Right lobe of liver (tissue), 6 donors: ENCODE measurements around the gene KLLN. TPM values are rescaled to one million over a fixed set of nuclear protein-coding genes. Genes with fewer than 3 reads are reported as not detected.
A peak's percentile ranks its signal among the peaks of the same experiment; 100 is the strongest.

Source experiments
- ATAC-seq, 4 donors: fragments of 200-7000 bp; cut with Tn5 transposase; one replicate each; pipeline ENCODE4 v1.9.1; 2020; ENCODE audit warnings: mild to moderate bottlenecking in 4 of 4, moderate library complexity in 4 of 4
- DNase-seq, 3 donors: peaks; one replicate each; pipeline ENCODE4 v3.0.0-alpha.2; 2020
- H3K27ac ChIP-seq, 3 donors: fragments of 200-600 bp; one replicate each; pipeline ENCODE4 v1.8.0; 2022
- H3K27me3 ChIP-seq, 2 donors: fragments of 200-600 bp; one replicate each; pipeline ENCODE4 v1.8.0; 2022
- H3K36me3 ChIP-seq, 4 donors: fragments of 200-600 bp; sonication (generic) in 1 of 4; one replicate each; pipeline versions ENCODE4 v1.5.1 to v1.8.0; 2017 to 2022; ENCODE audit warnings: control low read depth in 1 of 4
- H3K4me1 ChIP-seq, 4 donors: fragments of 200-600 bp; sonication (generic) in 1 of 4; one replicate each; pipeline versions ENCODE4 v1.5.1 to v1.8.0; 2017 to 2022; ENCODE audit warnings: control low read depth in 1 of 4
- H3K4me3 ChIP-seq, 3 donors: fragments of 200-600 bp; one replicate each; pipeline ENCODE4 v1.8.0; 2022
- H3K9me3 ChIP-seq, 4 donors: fragments of 200-600 bp; sonication (generic) in 1 of 4; one replicate each; pipeline versions ENCODE4 v1.5.1 to v1.8.0; 2017 to 2022; ENCODE audit warnings: control low read depth in 1 of 4
- POLR2A ChIP-seq: fragments of 450-650 bp; IDR thresholded peaks from one replicate; pipeline ENCODE4 v1.6.1; 2017; ENCODE audit warnings: antibody characterized with exemption, mild to moderate bottlenecking
- WGBS: methylation state at CpG from one replicate; pipeline ENCODE4 v1.1.6; 2018; ENCODE audit warnings: low coverage, low lambda C conversion rate; ENCODE audit not compliant: insufficient coverage; ENCODE audit errors: missing lambda C conversion rate; 5-methylcytosine and 5-hydroxymethylcytosine counted together
- intact Hi-C, 2 donors: fragments of 100-400 bp; cut with DNase I; formaldehyde crosslinking; loops; one replicate each; pipeline versions ENCODE4 v1.11.2 to v1.14.1; 2022
- total RNA-seq, 6 experiments: library from RNA; depleted of rRNA in 2 of 6; stranded (reverse); fragments of >200 nt in 2 of 6; fragmentation: NEBNext Ultra II Directional in 3 of 6; extraction: Animal tissue kit (Norgen Biotek cat#: 25700) in 3 of 6; gene quantifications; one replicate each; pipeline versions ENCODE4 v1.1.0 to v1.2.4, GENCODE V29; 2016 to 2023
- TF ChIP-seq, protein P1 (sequence below), 4 donors: fragments of 200-600 bp in 3 of 4; fragments of 450-650 bp in 1 of 4; IDR thresholded peaks; one replicate each; pipeline versions ENCODE4 v1.5.1 to v1.8.0; 2016 to 2022; ENCODE audit warnings: antibody characterized with exemption in 4 of 4, mild to moderate bottlenecking in 2 of 4
- donor health status: DM: no; HTN: yes; CAD: no.
- donor health status: DM: no; HTN: no; CAD: no.
- donor health status: DM: no; HTN: no; CAD: no.
- donor health status: DM: no; HTN: yes; CAD: no.
- donor health status: DM: no; HTN: yes; CAD: no.

KLLN gene
- total RNA-seq, 6 experiments from 2014 or later = 0.24 to 0.53 (median 0.34) TPM; not detected in 1

DNA sequence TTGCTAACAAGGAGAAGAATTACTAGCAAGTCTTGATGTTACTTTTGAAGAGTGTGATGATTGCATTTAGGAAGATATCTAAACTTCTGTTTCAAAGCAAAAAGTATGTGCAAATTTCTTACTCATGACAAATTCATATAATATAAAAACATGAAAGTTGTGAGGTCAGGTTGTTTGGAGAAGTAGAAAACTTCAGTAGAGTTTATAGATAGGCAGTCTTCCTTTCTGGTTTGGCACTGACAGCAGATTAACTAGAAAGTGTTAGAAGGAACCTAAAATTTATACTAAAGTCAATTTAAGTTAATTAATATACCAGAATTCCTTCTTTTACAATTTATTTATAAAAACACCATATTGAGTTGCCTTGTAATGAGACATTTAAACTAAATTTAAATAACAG lies 17.0 kb upstream of the KLLN start:
- Histone ChIP-seq H3K9me3 (no peaks in the 10 kb centered on the region), H3K27ac (no peak overlapping the region), H3K36me3 (no peaks in the 10 kb centered on the region), H3K4me1 (peaks cover 0 to 24% (median 11%) of the 10 kb centered on the region in 4 donors), H3K4me3 (no peak overlapping the region), H3K27me3 (no peaks in the 10 kb centered on the region)
- intact Hi-C loops = no loop called here
- no peak for TF ChIP-seq POLR2A
- TF ChIP-seq, protein P1, sequence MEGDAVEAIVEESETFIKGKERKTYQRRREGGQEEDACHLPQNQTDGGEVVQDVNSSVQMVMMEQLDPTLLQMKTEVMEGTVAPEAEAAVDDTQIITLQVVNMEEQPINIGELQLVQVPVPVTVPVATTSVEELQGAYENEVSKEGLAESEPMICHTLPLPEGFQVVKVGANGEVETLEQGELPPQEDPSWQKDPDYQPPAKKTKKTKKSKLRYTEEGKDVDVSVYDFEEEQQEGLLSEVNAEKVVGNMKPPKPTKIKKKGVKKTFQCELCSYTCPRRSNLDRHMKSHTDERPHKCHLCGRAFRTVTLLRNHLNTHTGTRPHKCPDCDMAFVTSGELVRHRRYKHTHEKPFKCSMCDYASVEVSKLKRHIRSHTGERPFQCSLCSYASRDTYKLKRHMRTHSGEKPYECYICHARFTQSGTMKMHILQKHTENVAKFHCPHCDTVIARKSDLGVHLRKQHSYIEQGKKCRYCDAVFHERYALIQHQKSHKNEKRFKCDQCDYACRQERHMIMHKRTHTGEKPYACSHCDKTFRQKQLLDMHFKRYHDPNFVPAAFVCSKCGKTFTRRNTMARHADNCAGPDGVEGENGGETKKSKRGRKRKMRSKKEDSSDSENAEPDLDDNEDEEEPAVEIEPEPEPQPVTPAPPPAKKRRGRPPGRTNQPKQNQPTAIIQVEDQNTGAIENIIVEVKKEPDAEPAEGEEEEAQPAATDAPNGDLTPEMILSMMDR (IDR thresholded peaks at IDR 0.05) = no peak
- DNase-seq (no peak), ATAC-seq (no peak)

DNA sequence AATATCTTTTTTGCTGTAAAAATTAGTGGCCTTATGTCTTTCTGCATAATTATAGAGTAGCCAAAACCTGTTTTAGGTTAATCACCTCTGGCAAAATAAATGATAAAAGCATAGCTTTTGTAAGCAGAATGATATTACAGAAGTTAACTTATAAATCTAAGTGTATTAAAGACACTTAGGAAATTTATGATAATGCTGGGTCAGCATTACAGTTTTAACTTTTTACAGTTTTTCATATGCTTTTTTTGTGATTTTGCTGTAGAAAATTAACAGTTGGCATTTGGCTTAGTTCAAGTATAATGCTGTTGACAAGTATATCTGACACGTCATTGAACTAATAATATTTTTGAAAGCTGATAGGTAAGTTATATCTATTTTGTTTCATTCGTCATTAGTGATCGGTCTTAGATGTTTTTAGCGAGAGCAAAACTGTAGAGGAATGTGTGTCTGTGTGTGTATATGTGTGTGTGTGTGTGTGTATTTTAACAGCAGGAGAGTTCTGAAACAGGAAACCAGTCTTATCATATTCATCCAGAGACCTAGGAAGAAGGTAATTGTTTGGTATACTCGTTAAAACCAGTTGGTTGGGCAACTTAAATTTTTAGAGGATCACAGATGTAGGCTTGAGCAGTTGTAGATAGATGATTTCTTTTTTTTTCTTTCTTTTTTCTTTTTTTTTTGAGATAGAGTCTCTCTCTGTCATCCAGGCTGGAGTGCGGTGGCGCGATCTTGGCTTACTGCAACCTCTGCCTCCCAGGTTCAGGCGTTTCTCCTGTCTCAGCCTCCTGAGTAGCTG lies 15.5 kb upstream of the KLLN start:
- intact Hi-C loops = no loop called here
- 66% methylated on average over 9 of the region's 9 CpGs for WGBS

DNA sequence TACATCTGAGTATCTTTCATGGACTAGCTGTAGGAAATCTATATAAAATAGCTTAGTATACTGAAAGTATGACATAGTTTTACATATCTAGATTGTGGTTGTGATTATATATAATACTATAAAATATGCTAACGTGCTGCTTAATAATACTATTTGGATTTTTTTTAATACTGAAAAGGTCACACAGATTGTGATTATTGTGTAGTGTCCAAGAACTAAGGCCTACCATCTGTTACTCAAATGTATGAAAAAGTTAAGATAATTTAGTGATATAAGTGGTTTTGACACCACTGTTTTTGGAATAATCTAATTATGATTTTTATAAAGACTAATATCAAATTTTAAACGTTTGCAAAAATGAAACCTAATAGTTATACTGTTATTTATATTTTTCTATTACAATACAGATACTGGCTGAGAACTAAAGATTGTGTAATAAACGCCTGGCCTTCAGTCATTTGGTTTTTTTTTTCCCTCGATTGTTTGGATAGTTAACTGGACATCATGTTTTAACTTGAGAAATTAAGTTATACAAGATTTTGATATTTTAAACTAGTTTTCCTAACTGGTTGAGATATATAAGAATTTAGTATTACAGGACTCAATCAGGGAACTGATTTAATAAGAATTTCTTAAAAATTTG lies 12.7 kb upstream of the KLLN start:
- intact Hi-C loops = no loop called here
- TF ChIP-seq, protein P1 (IDR thresholded peaks at IDR 0.05) = no peak
- no peak for TF ChIP-seq POLR2A
- Histone ChIP-seq H3K27ac (peak overlapping the region in 1 of 3 donors; percentile 53), H3K4me3 (no peak overlapping the region), H3K9me3 (no peaks in the 10 kb centered on the region), H3K27me3 (no peaks in the 10 kb centered on the region), H3K4me1 (peaks cover 0 to 47% (median 16%) of the 10 kb centered on the region in 4 donors), H3K36me3 (no peaks in the 10 kb centered on the region)
- DNase-seq = no peak
- ATAC-seq = peak; percentile 45 to 73 (median 65)
- 7% methylated on average over 4 of the region's 4 CpGs for WGBS

More for the DNA sequence above, 15.5 kb upstream of the KLLN start:
- Histone ChIP-seq H3K36me3 (no peaks in the 10 kb centered on the region), H3K27ac (no peak overlapping the region), H3K4me3 (no peak overlapping the region), H3K4me1 (peaks cover 0 to 39% (median 12%) of the 10 kb centered on the region in 4 donors), H3K9me3 (no peaks in the 10 kb centered on the region), H3K27me3 (no peaks in the 10 kb centered on the region)
- ATAC-seq (no peak), DNase-seq (no peak)
- TF ChIP-seq, protein P1 (IDR thresholded peaks at IDR 0.05) = no peak
- TF ChIP-seq POLR2A = no peak

DNA sequence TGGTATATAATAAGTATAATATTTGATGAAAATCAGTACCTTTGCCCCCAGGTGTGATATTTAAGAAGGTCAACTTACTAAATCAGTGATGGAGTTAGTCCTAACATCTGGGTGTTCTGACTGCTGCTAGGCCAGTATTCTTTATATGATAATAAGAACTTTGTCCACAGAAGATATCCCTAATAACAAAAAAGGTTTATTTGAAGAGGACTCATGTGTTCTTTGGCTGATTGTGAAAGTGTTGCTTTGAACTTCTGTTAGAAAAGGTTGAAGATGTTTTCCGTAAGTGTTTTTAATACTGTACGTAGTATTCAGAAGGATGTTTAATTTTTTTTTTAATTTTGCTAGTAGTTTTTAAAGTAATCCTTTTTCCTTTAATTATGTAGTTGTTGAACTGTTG lies 10.3 kb upstream of the KLLN start:
- 40% methylated on average over 2 of the region's 2 CpGs for WGBS
- Histone ChIP-seq H3K36me3 (no peaks in the 10 kb centered on the region), H3K27me3 (no peaks in the 10 kb centered on the region), H3K27ac (peak overlapping the region in 1 of 3 donors; percentile 5), H3K4me1 (peaks cover 0 to 70% (median 19%) of the 10 kb centered on the region in 4 donors), H3K4me3 (no peak overlapping the region), H3K9me3 (no peaks in the 10 kb centered on the region)
- intact Hi-C loops = no loop called here
- TF ChIP-seq, protein P1 (IDR thresholded peaks at IDR 0.05) = no peak
- TF ChIP-seq POLR2A = no peak
- ATAC-seq (peak; percentile 33 to 55 (median 46)), DNase-seq (no peak)
